HPDE6-E6E7 (cell line): Measurements from ENCODE around the gene KDR.

Experiments used
- DNase-seq: peaks from one replicate; pipeline ENCODE4 v3.0.0; 2011; ENCODE audit warnings: missing footprints; ENCODE audit errors: extremely low spot score

Gene KDR

GRCh38 chr4:55079451-55080173 lies 45.8 kb downstream of the KDR start:
- DNase-seq: no peak

GRCh38 chr4:55078987-55079386 lies 46.4 kb downstream of the KDR start:
- no peak for DNase-seq

- no peak for DNase-seq
Observed at GRCh38 chr4:55077577-55077976, 47.8 kb downstream of the KDR start.

- no peak for DNase-seq
Observed at GRCh38 chr4:55075823-55076716, 49.3 kb downstream of the KDR start.

- no peak for DNase-seq
Observed at GRCh38 chr4:55075376-55075775, 50.0 kb downstream of the KDR start.

- DNase-seq: no peak
Observed at GRCh38 chr4:55074386-55074785, 51.0 kb downstream of the KDR start.

GRCh38 chr4:55071951-55072350 lies 53.4 kb downstream of the KDR start:
- no peak for DNase-seq

- no peak for DNase-seq
Observed at GRCh38 chr4:55069248-55069647, 56.1 kb downstream of the KDR start.

- DNase-seq: no peak
Observed at GRCh38 chr4:55068522-55068921, 56.9 kb downstream of the KDR start.

- no peak for DNase-seq
Observed at GRCh38 chr4:55066018-55066417, 59.4 kb downstream of the KDR start.

GRCh38 chr4:55055529-55055928 lies 69.9 kb downstream of the KDR start:
- no peak for DNase-seq

GRCh38 chr4:55051532-55051931 lies 73.9 kb downstream of the KDR start:
- no peak for DNase-seq

GRCh38 chr4:55050418-55050950 lies 74.9 kb downstream of the KDR start:
- DNase-seq: no peak

GRCh38 chr4:55038176-55038890 lies 87.1 kb downstream of the KDR start:
- DNase-seq: no peak

- DNase-seq: no peak
Observed at GRCh38 chr4:55037728-55038127, 87.7 kb downstream of the KDR start.

GRCh38 chr4:55036405-55036804 lies 89.0 kb downstream of the KDR start:
- no peak for DNase-seq

- DNase-seq: no peak
Observed at GRCh38 chr4:55035892-55036291, 89.5 kb downstream of the KDR start.

GRCh38 chr4:55033296-55033695 lies 92.1 kb downstream of the KDR start:
- DNase-seq: no peak

GRCh38 chr4:55032788-55033187 lies 92.6 kb downstream of the KDR start:
- DNase-seq: no peak

- no peak for DNase-seq
Observed at GRCh38 chr4:55032179-55032578, 93.2 kb downstream of the KDR start.

- no peak for DNase-seq
Observed at GRCh38 chr4:55031158-55031557, 94.2 kb downstream of the KDR start.

GRCh38 chr4:55030589-55030988 lies 94.8 kb downstream of the KDR start:
- DNase-seq: no peak
